Chondrocyte (in vitro differentiated cells): Measurements from ENCODE around the gene KIFC3. TPM values are rescaled to one million over a fixed set of nuclear protein-coding genes. Genes with fewer than 3 reads are reported as not detected.
"Not testable (repeated sequence)": the region's sequence is repeated elsewhere in the genome, so short reads cannot be mapped to it uniquely, and the experiment has no call there.

ENCODE experiments used
- DNase-seq: peaks from one replicate; pipeline ENCODE4 v3.0.0; 2021; ENCODE audit warnings: mixed read lengths, low spot score
- H3K27ac Mint-ChIP-seq: one replicate; pipeline ENCODE4 v1.8.0; 2021; ENCODE audit warnings: mild to moderate bottlenecking, moderate library complexity, mixed read lengths; ENCODE audit not compliant: unreplicated experiment
- H3K27me3 Mint-ChIP-seq: 2 replicates; pipeline ENCODE4 v1.8.0; 2021; ENCODE audit warnings: low read depth, mixed read lengths
- H3K36me3 Mint-ChIP-seq: 2 replicates; pipeline ENCODE4 v1.8.0; 2021; ENCODE audit warnings: low read depth, mixed read lengths
- H3K4me1 Mint-ChIP-seq: 2 replicates; pipeline ENCODE4 v1.8.0; 2021; ENCODE audit warnings: low read depth, mild to moderate bottlenecking, mixed read lengths
- H3K4me3 Mint-ChIP-seq: one replicate; pipeline ENCODE4 v1.8.0; 2021; ENCODE audit warnings: mild to moderate bottlenecking, moderate library complexity, mixed read lengths; ENCODE audit not compliant: unreplicated experiment
- H3K9me3 Mint-ChIP-seq: 2 replicates; pipeline ENCODE4 v1.8.0; 2021; ENCODE audit warnings: low read depth, mixed read lengths
- CTCF ChIP-seq: fragments of 200-600 bp; sonication (generic); IDR thresholded peaks from 2 replicates; pipeline ENCODE4 v1.5.0; 2021; ENCODE audit warnings: antibody characterized with exemption, mild to moderate bottlenecking, moderate library complexity
- total RNA-seq: library from RNA; stranded (reverse); gene quantifications from 3 replicates; pipeline ENCODE4 v1.2.1, GENCODE V29; 2021

The KIFC3 gene
- total RNA-seq, 1 donor from 2014 or later, result 75.6 TPM

DNA sequence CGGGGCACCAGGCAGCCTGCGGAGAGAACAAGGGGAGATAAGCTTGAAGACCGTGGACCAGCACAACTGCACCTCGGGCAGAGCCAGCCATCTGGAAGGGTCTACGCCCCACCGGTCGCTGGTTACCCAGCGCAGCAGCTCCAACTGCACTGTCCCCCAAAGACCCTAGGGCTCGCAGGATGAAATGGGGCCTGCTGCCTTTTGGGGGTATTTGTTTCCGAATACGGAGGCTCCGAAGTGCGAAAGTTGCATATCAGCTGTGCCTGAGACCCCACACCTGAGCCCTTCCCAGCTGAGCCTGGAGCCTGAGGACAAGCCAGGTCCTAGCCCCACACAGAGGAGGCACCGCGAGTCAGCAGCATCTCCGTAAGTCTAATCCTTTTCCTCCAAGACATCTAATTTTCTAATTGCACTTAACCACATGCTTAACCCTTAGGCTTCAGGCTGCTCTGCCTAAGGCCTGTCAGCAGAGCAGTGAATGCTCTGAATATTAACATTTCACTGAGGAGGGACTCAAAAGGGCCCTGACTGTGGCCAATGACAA, 4.0 kb downstream of the KIFC3 start:
- Mint-ChIP-seq H3K4me1 (peaks cover 59% of the 10 kb centered on the region), H3K27me3 (no peaks in the 10 kb centered on the region), H3K36me3 (peaks cover 8% of the 10 kb centered on the region), H3K4me3 (peak overlapping the region; percentile 2), H3K9me3 (no peaks in the 10 kb centered on the region), H3K27ac (no peak overlapping the region)
- TF ChIP-seq CTCF, result no peak
- no peak for DNase-seq

DNA sequence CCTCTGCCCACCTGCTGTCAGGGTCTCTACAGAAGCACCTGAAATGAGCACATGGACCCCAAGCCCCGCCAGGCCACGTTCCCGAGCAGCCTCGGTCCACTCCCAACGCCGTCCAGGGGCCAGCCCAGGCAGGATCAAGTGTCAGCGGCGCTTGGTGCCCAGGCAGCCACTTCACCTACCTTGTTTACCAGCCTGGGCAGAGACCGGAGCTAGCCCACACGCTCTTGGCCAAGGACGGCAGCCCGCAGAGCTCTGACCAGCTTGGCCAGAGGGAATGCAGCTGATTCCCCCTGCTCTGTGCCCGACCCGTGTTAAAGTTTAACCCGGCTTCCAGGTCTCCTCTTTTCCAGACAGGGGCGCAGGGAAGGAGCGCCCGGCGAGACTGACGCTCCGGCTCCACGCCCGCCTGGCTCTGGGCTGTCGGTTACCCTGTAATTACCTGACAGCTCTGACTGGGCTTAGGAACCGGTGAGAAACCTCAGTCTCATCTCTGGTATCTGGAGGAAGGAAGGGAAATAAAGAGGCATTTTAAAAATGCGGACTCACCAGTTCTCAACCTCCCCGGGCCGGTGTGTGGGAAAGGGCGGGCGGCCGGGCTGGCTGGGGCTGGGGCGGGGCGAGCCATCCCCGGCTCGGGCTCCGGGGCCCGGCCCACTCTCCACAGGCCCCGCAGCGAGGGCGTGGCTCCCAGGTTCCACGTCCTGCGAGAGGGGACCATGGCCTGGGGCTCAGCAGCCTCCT, 4.6 kb downstream of the KIFC3 start:
- H3K27ac Mint-ChIP-seq, result peak overlapping the region; percentile 63
- H3K4me3 Mint-ChIP-seq, result peak overlapping the region; percentile 55
- H3K36me3 Mint-ChIP-seq, result peaks cover 8% of the 10 kb centered on the region

GRCh38 chr16:57797216-57797525, 5.1 kb downstream of the KIFC3 start:
- Mint-ChIP-seq H3K27me3 (no peaks in the 10 kb centered on the region), H3K4me1 (peaks cover 51% of the 10 kb centered on the region), H3K9me3 (no peaks in the 10 kb centered on the region), H3K27ac (no peak overlapping the region), H3K36me3 (peaks cover 10% of the 10 kb centered on the region), H3K4me3 (peak overlapping the region; percentile 6)
- no peak for DNase-seq
- TF ChIP-seq CTCF, result no peak

More for the DNA sequence above, 4.6 kb downstream of the KIFC3 start:
- H3K4me1 Mint-ChIP-seq, result peaks cover 52% of the 10 kb centered on the region
- H3K9me3 Mint-ChIP-seq, result no peaks in the 10 kb centered on the region
- DNase-seq, result no peak
- H3K27me3 Mint-ChIP-seq, result no peaks in the 10 kb centered on the region
- no peak for TF ChIP-seq CTCF

DNA sequence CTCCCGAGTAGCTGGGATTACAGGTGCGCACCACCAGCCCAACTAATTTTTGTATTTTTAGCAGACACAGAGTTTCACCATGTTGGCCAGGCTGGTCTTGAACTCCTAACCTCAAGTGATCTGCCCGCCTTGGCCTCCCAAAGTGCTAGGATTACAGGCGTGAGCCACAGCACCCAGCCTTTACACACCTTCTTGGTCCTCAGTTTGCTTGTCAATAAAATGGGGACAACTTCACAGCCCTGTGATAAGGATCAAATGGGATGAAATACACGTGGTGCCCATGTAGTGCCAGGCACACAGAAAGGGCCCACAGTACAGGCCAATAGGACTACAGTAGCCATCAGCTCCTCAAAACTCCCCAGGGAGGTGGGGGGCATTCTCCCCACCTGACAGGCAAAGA, 6.3 kb downstream of the KIFC3 start:
- H3K9me3 Mint-ChIP-seq, result not testable (repeated sequence)
- peaks cover 58% of the 10 kb centered on the region for H3K4me1 Mint-ChIP-seq

DNA sequence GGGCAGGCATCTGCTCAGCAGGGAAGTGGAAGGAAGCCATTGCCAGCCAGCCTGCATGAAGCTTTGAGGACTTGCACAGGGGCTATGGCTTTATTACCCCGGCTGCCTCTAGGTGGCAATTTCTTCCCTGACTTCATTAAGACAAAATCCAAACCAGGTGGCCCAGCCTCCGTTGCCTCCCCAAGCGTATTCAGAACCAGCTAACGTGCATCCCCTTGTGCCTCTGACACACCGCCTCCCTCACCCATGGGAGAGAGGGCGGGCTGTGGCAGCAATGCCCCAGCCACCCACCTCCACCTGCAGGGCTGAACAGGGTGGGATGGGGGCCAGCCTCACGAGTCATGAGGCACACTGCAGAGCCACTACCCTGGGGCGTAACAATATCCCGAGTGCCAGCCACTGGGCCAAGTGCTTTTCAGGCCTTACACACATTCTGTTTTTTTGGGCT, 6.8 kb downstream of the KIFC3 start:
- Mint-ChIP-seq H3K4me3 (peak overlapping the region; percentile 51), H3K36me3 (peaks cover 12% of the 10 kb centered on the region), H3K4me1 (peaks cover 58% of the 10 kb centered on the region), H3K27me3 (no peaks in the 10 kb centered on the region), H3K9me3 (no peaks in the 10 kb centered on the region), H3K27ac (no peak overlapping the region)
- no peak for DNase-seq
- TF ChIP-seq CTCF, result peak; percentile 76

More for the DNA sequence above, 6.3 kb downstream of the KIFC3 start:
- peaks cover 12% of the 10 kb centered on the region for H3K36me3 Mint-ChIP-seq
- DNase-seq, H3K27me3 Mint-ChIP-seq, H3K4me3 Mint-ChIP-seq, H3K27ac Mint-ChIP-seq: not testable (repeated sequence)
